ENCODE measurements around the gene PKD1L1.
"Not testable (repeated sequence)": the region's sequence is repeated elsewhere in the genome, so short reads cannot be mapped to it uniquely, and the experiment has no call there.

Gene PKD1L1

DNA sequence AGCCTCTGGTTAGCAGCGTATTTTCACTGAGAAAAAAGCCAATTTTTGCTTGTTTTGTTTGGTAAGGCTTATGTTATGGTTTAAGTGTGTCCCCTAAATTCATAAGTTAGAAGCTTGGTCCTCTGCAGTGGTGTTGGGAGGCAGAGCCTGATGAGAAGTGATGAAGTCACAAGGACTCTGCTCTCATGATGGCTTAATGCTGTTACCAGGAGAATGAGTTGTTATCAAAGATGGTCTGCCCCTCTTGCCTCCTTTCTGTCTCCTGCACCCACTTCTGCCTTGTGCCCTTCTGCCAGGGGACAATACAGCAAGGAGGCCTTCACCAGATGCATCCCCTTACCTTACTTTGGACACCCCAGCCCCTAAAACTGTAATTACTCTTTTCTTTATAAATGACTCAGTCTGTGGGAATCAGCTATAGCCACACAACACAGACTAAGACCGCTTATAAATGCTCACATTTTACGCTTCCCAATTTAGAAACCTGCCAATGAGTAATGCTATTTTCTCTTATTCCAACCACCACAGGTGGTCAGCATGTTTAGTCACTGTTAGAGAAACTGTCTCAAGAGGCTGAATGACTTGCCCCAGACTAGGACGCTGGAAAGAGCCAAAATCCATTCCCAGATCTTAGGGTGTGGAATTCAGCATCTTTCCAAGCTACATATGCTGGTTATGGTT, 6.1 kb upstream of the PKD1L1 start:
- no peak for DNase-seq

DNA sequence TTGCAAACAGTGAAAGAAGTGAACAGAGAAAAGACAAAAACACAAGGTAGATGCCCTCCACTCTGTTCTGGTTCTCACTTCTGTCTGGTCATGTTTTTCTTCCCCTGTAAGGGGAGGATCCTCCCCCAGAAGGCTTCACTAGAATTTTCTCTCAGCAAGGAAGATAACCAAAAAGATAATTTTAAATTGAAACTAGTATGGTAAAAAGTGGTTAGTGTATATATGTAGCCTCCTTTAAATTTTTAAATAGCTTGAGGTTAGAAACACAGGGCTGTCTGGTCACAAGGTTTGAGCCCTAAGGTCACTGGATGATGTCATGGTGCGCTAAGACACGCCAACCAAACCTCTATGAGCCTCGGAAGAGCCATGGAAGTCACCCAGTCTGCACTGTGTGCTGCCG, 5.6 kb upstream of the PKD1L1 start:
- no peak for DNase-seq

DNA sequence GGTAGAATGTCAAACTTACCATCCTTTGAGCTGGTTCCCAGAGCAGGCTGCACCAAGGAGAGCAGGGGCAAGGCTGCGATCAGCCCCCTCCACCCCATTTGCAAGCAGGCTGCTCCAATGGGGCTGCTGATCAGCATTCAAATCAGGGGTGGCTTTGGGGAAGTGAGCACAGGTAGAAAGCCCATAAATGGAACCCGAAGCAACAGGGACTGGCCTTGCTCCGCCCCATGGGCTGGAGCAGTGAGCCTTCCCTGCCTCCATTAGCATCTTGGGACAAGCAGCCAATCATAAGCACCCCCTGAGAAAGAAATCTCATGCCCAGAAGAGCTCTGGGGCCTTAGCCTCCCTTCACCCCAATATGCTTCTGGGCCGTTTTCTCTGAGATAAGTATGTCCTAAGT, 4.0 kb upstream of the PKD1L1 start:
- DNase-seq: no peak

DNA sequence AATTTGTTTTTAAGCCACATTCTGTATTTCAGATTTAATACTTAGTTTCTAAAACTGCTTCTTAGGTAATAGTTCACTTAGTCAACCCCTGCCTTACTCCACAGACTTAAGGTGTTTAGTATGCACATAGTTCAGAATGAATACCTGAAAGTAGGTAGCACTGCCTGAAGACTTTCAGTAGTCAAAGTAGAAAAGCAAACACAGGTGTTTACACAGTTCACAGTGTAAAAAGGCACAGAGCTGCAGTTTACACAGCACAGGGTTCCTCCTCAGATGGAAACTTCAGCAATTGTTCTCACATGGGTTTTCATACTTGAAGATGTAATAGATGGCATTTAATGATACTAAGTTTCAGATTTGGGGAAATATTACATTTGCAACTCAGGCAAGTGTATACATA, 3.1 kb upstream of the PKD1L1 start:
- DNase-seq: no peak

DNA sequence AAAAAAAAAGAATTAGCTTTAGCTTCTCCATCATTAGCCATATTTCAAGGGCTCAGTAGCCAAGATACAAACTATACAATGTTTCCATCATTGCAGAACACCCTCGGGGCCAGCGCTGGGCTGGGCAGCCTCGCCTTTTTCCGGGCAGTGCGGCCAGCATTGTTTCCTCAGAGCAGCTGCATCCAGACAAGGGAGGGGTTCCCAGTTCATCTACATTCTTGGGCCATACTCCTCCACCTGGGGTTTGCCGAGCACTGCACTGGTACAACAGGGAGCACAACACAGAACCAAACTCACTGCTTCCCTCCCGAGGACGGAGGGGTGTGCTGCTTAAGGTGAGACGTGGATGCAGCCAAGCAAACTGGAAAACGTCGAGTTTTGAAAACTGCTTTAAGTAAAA, 2.4 kb upstream of the PKD1L1 start:
- DNase-seq: no peak

DNA sequence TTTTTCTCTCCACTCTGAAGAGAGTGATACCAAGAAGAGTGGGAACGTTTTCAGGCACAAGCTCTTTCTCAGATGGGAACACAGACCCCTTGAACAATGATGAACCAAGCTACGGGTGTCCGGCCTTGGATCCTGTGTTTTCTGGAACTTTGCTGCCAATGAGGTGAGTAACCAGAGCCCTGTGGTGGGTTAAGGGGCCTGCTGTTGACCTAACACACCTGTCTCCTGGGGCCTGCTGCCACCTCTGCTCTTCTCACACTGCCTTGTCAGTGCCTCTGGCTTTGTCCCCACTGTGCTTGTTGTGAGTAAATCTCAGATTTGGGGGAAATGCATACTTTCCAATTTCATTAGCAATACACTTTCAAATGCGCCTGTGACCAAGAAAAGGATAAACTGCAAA, 1.4 kb upstream of the PKD1L1 start:
- no peak for DNase-seq

DNA sequence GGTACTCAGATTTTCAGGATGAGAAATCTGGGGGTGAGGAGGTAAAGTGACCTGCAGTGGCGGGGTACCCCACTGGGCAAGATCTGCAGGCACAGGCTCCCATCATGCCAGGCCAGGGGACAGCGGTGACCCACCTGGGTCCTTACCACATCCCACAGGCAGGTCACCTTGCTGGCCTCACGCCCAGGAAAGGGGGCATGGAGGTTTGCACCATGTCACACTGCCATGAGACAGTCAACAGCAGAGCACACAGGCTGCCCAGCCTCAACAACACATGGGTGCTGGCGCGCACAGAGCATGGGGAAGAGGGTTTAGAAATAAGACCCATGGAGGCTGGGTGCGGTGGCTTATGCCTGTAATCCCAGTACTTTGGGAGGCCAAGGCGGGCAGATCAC, 914 bp downstream of the PKD1L1 start:
- DNase-seq: no peak

DNA sequence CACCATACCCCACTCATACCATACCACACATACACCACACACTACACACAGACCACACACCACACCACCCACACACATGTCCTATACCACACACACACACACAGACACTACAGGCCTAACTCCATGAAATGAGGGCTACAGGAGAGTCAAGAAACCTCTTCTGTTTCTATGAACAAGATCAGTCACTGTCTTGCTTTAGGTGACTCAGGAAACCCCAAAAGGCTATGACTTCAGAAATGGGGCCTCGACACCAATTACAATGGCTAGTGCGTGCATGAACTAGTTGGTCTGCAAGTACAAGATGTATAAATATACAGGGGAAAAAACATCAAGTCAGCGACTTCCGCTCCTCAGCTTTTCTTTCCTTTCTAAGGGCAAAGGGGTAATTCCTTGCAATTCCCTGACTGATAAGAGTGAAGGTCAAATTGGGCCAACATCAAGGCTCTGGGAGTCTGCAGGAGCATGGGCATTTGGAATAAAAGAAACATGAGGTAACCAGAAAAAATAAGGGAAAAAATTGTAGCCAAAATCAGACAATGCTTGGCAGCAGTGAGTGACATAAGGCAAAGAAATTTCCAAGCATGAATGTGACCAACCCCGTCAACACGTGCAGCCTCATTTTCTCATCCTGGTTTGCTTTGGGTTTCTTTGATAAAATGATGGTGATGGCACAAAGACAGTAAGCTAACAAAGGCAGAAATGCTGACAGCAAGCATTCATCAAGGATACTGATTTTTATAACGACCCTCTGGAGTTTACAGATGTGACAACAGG, 1.5 kb downstream of the PKD1L1 start:
- DNase-seq: no peak

DNA sequence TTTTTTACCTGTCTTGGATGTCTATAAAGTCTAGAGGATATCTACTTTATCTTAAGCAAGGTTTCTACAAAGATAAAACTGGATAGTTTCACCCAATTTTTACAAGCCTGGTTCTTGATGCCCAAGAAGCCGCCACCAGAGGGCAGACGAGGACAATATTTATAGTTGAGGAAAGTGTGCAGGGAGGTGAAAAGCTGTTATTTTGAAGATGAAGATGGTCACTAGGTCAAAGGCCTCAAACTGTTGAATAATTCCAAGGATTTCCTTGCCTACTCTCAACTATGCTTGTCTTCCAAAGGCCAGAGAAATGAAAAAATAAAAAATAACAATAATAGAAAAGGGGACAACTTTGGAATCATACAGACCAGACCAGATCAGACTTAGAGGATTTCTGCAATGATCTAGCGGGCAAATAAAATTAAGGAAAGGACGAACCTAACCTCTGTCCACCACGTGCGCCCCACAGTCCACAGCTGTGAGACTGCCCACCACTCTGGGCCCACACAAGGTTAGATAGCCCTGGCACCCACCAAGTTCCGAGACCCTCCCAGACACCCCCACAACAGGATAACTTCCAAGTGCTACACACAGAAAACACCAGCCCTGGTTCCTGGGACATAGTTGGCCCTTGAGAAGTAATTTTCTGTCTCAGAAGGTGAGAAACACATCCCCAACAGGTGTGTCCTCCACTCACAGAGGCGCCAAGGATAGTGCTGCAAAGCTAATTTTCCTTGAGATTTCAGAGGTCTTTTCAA, 2.8 kb downstream of the PKD1L1 start:
- peak; percentile 63 for DNase-seq

DNA sequence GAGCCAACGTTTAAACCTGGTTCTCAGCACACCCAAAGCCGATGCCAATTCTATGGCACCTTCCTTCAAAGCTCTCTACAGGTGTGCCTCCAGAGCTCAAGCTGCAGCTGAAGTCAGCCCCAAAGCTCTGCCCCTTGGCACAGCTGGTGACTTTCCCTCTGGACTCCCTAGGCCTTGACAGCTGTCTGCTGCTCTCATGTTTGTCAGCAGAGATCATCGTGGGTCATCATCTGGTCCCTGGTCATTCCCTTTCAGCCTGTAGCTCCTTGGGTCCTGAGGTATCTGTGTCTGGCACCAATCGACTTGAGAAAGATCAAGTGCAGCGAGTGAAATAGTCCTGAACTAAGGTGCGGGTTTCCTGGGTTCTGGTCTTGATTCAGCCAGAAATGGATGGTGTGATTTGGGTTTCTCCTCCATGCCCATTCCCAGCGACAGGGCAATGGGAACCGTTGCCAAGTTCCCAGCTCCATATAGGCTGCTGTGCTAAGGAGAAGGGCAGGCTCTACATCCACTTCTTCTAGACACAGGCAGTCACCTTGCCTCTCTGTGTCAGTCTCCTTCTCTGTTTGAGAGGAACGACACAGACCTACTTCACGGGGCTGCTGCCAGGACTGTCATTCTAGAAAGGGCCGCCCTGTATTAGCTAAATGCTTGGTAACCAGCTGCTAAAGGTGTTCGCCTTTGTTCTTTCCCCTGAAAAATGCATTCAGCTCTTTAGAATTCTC, 3.6 kb downstream of the PKD1L1 start:
- no peak for DNase-seq

DNA sequence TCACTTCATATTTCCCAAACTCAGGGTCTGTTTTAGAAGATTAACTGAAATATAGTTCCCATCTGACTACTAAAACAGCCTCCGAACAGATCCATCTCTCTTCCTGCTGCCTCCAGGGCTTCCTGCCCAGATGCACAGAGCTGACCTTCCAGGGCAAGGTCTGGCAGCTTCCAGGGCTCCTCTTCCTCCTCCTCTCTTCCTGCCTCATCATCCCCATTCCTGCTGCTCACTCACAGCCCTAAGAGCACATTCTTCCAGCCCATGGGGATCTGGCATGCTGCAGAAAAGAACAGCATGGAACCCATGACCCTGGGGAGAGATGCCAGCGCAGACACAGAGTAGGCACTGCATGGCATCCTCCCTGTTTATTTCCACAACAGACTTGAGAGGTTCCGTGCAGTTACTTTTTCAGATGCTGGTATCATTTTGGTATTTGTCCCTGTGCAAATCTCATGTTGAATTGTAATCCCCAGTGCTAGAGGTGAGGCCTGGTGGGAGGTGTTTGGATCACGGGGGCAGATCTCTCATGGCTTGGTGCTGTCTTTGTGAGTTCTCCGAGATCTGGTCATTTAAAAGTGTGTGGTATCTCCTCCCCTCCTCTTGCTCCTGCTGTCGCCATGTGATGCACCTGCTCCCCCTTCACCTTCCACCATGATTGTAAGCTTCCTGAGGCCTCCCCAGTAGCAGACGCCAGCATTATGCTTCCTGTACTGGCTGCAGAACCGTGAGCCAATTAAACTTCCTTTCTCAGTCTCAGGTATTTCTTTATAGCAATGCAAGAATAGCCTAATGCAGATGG, 4.4 kb downstream of the PKD1L1 start:
- no peak for DNase-seq

DNA sequence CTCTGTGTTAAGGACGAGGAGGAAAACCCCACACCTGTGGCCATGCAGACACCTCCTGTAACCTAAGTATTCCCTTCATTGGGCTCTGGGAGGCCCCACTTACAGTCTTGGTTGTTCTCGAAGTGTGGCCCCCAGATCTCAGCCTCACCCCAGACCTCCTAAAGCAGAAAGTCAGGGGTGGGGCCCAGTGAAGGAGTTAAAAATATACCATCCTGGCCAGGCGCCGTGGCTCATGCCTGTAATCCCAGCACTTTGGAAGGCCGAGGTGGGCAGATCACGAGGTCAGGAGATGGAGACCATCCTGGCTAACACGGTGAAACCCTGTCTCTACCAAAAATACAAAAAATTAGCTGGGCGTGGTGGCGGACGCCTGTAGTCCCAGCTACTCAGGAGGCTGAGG, 5.6 kb downstream of the PKD1L1 start:
- DNase-seq: not testable (repeated sequence)

DNA sequence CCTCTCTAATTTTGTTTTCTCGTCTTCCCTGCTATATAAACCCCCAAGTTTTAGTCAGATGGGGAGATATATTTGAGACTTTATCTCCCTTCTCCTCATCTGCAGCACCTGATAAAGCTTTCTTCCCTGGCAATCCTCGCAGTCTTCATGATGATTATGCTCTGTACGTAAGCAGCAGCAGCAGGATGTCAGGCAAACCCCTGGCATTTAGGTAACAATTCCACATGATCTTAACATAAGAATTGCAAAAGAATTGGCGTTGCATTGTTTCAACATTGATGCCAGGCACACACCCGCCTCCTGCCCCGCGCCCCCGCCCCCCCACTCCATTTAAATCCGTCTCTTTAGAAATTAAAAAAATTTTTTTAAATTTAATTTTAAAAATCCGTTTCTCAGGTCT, 6.1 kb downstream of the PKD1L1 start:
- no peak for DNase-seq

DNA sequence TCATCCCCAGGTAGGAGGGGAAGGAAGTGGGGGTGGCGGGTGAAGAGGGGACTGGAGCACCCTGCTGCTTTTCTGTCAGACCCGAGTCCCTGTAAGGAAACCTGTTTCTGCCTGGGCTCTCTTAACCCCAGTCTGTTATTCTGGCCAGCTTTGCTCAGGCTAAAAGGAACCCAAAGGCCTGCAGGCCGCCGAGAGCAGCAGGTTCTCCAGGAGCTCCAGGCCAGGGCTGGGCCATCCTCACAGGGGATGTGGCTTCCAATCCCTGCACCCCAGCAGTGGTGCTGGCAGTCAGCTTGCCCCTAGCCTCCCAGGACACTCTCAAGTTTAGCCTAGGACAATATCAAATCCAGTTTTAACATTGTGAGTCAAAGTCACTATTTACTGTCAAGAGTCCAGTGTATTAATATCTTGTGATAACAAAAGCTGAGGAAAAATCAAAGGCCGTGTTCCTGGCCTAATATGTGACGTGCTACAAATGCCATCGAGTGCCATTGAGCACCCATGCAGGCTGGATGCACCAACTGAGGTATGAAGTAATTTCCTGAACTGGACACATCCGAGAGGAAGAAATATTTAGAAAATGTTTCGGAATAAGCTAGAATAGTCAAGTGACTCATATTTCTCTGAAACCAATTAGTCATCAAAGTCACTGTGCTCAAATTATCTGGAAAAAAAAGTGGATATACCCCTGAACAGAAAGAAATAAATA, 7.0 kb downstream of the PKD1L1 start:
- DNase-seq: no peak

DNA sequence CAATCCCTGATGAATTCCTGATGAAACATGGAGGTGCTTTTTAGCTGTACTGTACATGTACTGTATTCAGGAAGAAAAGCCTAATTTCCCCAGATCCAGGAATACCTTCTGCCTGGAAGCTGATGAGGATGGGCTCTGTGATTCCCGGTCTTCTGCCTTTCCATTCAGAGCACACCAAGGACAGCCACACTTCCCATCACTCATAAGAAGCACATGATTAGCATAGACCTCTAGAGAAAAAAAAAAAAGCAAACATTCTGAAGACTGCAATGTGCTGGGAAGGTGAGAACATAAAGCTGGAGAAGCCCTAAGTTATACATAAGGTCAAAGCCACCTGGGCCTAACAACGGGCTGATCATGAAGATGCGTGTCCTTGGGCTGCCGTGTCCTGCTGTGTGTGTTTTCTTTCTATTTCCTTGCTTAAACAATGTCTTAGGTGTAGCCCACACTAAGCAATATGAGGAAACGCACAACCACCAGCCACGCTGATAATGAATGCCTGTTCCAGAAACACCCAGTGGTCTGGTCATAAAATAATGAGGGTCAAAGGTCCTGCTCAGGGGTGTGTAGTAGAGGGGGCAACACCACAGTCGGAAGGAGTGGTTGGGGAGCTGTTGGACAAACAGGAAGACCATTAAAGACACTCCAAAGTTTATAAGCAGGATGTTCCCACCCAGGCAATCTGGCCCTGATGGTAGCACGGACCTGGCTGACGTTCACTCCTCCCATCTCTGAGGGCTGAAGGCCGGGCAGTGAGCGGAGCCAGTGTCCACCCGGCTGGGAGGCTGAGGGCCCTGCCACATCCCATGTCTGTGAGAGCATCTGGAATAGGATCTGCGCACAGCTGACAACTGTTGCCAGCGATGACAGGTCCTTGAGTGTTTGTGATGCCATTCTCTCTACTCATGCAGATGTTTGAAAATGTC, 7.9 kb downstream of the PKD1L1 start:
- no peak for DNase-seq

DNA sequence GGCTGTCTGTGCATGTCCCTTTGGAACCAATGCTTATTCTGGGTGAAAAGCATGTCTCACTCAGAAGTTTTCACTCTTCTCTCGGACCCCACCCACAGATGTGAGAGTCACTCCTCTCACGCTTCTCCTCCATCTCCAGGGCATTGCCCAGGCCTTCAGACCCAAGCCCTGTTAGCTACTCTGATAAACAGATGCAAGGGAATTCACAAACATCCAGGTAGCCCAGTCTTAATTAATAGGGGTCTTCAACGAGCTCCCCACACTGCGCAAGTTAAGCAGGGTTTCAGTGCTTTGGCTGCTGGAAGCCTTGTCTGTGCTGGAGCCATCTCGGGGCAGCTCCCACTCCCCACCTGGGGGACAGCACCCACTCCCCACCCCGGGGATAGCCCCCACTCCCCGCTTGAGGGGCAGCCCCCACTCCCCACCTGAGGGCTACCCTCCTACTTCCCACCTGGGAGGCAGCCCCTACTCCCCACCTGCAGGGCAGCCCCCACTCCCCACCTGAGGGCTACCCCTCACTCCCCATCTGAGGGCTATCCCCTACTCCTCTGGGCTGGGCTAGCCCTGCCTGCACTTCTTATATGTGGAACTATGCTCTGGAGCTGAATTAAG, 8.7 kb downstream of the PKD1L1 start:
- no peak for DNase-seq

DNA sequence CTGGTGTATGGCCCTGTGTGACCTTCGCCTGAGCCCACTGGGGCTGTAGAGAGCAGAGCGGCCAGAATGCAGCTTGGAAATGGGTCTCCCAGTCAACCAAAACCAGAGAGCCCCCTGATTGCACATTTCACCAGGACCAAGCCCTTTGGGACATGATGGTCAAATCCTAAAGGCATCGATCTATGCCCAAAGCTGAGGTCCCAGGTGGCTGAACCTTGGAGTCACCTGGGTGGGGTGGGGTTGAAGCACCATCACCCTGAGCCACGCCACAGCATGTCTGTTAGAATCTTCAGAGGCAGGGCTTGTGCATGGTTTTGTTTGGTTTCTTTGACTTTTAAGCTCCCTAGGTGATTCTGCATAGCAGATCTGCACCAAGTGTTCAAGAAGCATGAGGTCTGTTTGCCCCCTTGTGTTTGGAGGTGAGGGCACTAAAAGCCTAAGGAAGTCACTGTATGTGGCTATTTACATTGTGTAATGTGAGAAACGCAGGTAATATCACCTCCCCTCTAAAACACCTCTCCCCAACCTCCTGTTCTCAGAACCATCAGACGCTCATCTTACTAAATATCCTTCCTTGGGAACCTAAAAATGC, 9.6 kb downstream of the PKD1L1 start:
- DNase-seq: no peak

DNA sequence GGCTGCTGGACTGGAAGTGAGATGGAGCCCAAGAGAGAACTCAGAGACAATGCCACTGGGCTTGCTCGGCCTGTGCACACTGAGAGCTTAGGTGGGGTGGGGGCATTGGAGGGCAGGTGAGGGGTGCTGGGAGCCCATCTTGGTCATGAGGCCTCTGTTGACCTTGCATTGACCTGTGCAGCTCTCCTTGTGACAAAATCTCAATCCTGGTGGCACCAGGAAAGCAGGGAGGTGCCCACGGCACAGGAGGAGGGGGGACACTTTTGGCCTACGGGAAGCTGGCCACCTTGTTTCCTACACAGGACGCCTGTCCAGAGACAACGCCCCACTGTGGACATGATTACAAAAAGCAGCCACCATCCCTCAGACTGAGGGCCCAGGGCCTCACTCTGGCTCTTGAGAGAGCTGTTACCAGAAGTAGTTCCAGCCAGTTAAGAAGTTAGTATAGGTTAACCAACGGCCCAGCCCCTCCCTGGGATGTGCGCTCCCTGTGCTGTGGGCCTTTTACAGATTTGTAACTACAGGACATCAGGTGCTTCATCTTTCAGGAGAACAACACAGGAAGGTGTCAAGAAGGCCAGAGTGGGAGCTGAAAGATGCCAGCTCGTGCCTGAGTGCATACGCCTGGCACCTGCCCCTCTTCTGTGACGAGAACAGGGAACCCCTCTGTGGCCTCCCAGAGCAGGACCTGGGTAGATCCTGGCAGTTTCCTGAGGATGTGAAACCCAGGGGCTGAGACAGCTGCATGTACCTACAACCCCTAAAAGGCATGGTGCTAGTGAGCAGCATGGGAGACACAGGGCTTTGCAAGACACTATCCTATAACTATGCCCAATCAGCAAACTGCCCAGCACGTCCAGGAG, 10.3 kb downstream of the PKD1L1 start:
- DNase-seq: no peak
